Gastroesophageal sphincter (tissue), 4 donors: ENCODE data around the gene MMP20. TPM values are rescaled to one million over a fixed set of nuclear protein-coding genes. Genes with fewer than 3 reads are reported as not detected.

Experiments
- ATAC-seq: fragments of 150-250 bp; one replicate; pipeline ENCODE4 v1.9.1; 2016; ENCODE audit warnings: mild to moderate bottlenecking, moderate library complexity
- H3K27ac ChIP-seq, 4 donors: fragments of 200-600 bp; sonication (generic) in 3 of 4; 1 replicate in 3 of 4; 2 replicates in 1 of 4; pipeline ENCODE4 v1.5.1; 2016 to 2019
- H3K27me3 ChIP-seq: fragments of 200-600 bp; sonication (generic); one replicate; pipeline ENCODE4 v1.5.1; 2019
- H3K36me3 ChIP-seq, 2 donors: fragments of 200-600 bp; sonication (generic); one replicate each; pipeline ENCODE4 v1.5.1; 2019; ENCODE audit warnings: control low read depth in 1 of 2
- H3K4me1 ChIP-seq, 3 donors: fragments of 200-600 bp; sonication (generic); 1 replicate in 2 of 3; 2 replicates in 1 of 3; pipeline ENCODE4 v1.5.1; 2016 to 2019; ENCODE audit warnings: control low read depth in 2 of 3
- H3K4me3 ChIP-seq, 2 donors: fragments of 200-600 bp; sonication (generic); one replicate each; pipeline ENCODE4 v1.5.1; 2019; ENCODE audit warnings: mild to moderate bottlenecking in 1 of 2, moderate library complexity in 1 of 2
- H3K9me3 ChIP-seq, 3 donors: fragments of 200-600 bp; sonication (generic); one replicate each; pipeline ENCODE4 v1.5.1; 2017 to 2019; ENCODE audit warnings: control low read depth in 2 of 3
- EP300 ChIP-seq: sonication (generic); formaldehyde crosslinking; IDR thresholded peaks from one replicate; pipeline ENCODE4 v1.6.1; 2017; ENCODE audit warnings: antibody characterized with exemption, mild to moderate bottlenecking
- POLR2A ChIP-seq, 2 donors: fragments of 450-650 bp; IDR thresholded peaks; one replicate each; pipeline ENCODE4 v1.6.1; 2017; ENCODE audit warnings: antibody characterized with exemption in 2 of 2, mild to moderate bottlenecking in 2 of 2, moderate library complexity in 1 of 2
- POLR2AphosphoS5 ChIP-seq: sonication (generic); formaldehyde crosslinking; IDR thresholded peaks from one replicate; pipeline ENCODE4 v1.6.1; 2017; ENCODE audit warnings: antibody characterized with exemption
- WGBS, 2 donors: methylation state at CpG; one replicate each; pipeline ENCODE4 v1.1.5; 2018; ENCODE audit warnings: low coverage in 1 of 2; 5-methylcytosine and 5-hydroxymethylcytosine counted together
- total RNA-seq, 4 donors: library from RNA; depleted of rRNA; stranded (reverse); fragments of >200 nt; gene quantifications; one replicate each; pipeline ENCODE4 v1.1.0, GENCODE V29; 2016
- TF ChIP-seq, protein P1 (sequence below), 4 experiments: fragments of 200-600 bp in 2 of 4; fragments of 450-650 bp in 2 of 4; sonication (generic) in 1 of 4; IDR thresholded peaks; one replicate each; pipeline ENCODE4 v1.5.1; 2017 to 2019; ENCODE audit warnings: antibody characterized with exemption in 4 of 4, mild to moderate bottlenecking in 2 of 4, moderate library complexity in 2 of 4

Gene MMP20
- total RNA-seq, 4 donors from 2014 or later = not detected

DNA sequence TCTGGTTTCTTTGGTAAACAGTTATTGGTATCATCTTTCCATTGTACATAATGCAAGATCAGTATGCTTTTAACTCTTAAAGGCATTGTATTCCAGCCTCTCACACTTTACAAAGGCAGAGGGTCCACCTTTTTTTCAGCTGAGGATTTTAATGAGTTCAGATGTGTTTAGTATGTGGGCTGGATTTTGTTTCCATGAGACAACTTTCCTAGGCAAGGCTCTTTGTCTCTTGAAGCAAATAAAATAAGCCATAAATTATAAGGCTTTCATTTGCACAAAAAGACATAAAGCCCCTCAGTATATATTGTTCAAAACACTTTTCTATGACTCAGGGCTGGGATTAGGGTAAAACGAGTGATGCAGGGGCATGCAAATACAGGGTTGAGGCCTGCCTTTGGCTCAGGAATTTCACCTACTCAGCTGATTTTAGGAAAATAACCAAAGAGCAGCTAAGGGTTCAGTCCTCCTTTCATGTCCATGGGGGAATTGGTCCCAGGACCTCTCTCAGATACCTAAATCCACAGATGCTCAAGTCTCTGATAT, 7.6 kb downstream of the MMP20 start:
- no peak overlapping the region for H3K4me3 ChIP-seq
- H3K9me3 ChIP-seq = no peaks in the 10 kb centered on the region
- ATAC-seq = no peak
- no peaks in the 10 kb centered on the region for H3K36me3 ChIP-seq
- no peaks in the 10 kb centered on the region for H3K4me1 ChIP-seq
- H3K27ac ChIP-seq = no peak overlapping the region
- no peaks in the 10 kb centered on the region for H3K27me3 ChIP-seq
- WGBS, 2 donors = 64 to 86% methylated on average over 1 of the region's 1 CpG
- TF ChIP-seq EP300 = no peak
- no peak for TF ChIP-seq POLR2AphosphoS5
- no peak for TF ChIP-seq POLR2A (IDR thresholded peaks at IDR 0.05)
- TF ChIP-seq, protein P1, sequence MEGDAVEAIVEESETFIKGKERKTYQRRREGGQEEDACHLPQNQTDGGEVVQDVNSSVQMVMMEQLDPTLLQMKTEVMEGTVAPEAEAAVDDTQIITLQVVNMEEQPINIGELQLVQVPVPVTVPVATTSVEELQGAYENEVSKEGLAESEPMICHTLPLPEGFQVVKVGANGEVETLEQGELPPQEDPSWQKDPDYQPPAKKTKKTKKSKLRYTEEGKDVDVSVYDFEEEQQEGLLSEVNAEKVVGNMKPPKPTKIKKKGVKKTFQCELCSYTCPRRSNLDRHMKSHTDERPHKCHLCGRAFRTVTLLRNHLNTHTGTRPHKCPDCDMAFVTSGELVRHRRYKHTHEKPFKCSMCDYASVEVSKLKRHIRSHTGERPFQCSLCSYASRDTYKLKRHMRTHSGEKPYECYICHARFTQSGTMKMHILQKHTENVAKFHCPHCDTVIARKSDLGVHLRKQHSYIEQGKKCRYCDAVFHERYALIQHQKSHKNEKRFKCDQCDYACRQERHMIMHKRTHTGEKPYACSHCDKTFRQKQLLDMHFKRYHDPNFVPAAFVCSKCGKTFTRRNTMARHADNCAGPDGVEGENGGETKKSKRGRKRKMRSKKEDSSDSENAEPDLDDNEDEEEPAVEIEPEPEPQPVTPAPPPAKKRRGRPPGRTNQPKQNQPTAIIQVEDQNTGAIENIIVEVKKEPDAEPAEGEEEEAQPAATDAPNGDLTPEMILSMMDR (IDR thresholded peaks at IDR 0.05) = no peak

DNA sequence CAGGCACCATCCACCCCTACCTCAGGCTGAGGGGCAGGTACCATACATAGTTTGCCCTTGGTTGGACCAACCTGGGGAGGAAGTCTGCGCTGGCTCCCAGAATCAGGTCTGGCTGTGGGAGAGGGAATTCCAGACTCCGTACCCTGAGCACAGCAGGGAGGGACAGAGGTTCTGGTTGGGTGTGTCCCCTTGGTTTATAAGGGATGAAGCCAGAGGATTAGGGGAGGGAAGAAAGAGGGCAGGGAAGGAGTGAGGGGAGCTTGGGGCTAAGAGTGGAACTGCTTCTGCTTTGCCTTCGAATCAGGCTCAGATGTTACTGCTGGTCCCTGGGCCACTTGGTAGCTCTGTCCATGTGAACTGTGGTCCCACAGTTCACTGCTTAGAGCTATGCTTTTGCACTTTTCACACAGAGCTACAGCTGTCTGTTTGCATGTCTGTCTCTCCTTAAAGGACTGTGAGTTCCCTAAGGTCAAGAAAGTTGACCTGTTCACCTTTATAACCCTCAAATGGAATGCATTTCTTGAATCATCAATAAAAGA, 9.2 kb downstream of the MMP20 start:
- no peak for ATAC-seq

DNA sequence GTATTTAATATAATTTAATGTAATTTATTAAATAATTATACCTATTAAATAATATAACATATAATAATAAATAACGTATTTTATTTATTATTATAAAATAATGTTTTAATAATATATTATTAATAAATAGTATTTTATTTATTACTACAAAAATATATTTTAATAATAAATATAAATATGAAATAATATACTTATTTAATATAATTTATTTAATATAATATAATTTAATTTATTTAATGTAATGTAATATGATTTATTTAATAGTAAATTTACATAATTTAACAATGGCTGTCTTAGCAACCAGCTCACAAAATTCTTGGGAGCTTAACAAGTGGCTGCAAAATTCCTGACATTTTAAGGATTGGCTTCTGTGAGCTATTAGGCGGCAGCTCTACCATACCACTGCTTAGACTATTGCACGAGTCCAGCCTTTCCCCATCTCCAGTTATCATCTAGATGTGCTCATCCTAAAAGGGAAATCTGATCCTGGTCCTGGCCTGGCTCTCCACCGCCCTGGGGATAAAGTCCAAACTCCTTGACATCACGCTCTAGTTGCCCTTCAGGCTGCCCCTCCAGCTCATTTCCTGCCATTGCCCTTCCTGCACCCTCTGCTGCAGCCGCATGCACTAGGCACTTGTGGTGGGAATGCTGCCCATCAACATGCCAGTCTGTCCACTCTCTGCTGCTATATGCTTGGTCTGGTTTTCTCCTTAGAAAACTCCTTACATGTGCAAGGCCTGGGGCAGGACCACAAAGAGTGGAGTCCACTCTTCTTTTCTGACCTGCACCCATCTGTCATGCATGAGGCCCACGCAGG, 9.8 kb downstream of the MMP20 start:
- no peaks in the 10 kb centered on the region for H3K27me3 ChIP-seq
- WGBS, 2 donors = 70 to 85% methylated on average over 2 to 5 of the region's 7 CpGs

More for the DNA sequence above, 9.2 kb downstream of the MMP20 start:
- TF ChIP-seq, protein P1 (IDR thresholded peaks at IDR 0.05) = no peak
- TF ChIP-seq POLR2AphosphoS5 (no peak), POLR2A (IDR thresholded peaks at IDR 0.05) (no peak), EP300 (no peak)
- Histone ChIP-seq H3K4me1 (no peaks in the 10 kb centered on the region), H3K27me3 (no peaks in the 10 kb centered on the region), H3K27ac (no peak overlapping the region), H3K4me3 (no peak overlapping the region), H3K9me3 (no peaks in the 10 kb centered on the region), H3K36me3 (no peaks in the 10 kb centered on the region)
- 67 to 100% methylated on average over 1 of the region's 3 CpGs for WGBS, 2 donors

DNA sequence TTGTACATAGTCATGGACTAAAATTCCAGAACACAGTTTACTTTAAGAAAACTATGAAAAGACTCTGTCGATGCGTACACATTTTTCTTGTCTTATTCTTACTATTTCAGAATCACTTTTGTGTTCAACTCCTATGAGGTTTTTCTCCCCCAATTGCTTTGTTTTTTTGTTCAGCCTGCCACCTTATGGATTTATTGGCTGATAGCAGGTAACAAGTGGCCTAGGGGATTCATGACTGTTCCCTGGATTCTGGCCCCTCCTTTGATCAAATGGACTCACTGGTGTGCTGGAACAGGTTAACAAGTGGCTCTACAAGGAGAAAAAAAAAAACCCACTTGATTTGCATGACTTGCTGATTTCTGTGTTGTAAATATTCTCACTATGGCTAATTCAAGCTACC, 10.6 kb downstream of the MMP20 start:
- Histone ChIP-seq H3K4me3 (no peak overlapping the region), H3K4me1 (no peaks in the 10 kb centered on the region), H3K27ac (no peak overlapping the region), H3K36me3 (no peaks in the 10 kb centered on the region), H3K9me3 (no peaks in the 10 kb centered on the region), H3K27me3 (no peaks in the 10 kb centered on the region)
- WGBS, 2 donors = 81% methylated on average over 2 of the region's 2 CpGs; no CpG with 5 or more reads in 1 of the 2 donors
- ATAC-seq = no peak
- TF ChIP-seq POLR2A (IDR thresholded peaks at IDR 0.05) = no peak
- TF ChIP-seq POLR2AphosphoS5 = no peak
- no peak for TF ChIP-seq EP300
- TF ChIP-seq, protein P1 (IDR thresholded peaks at IDR 0.05) = no peak

More for the DNA sequence above, 9.8 kb downstream of the MMP20 start:
- H3K4me1 ChIP-seq = no peaks in the 10 kb centered on the region
- no peak for TF ChIP-seq EP300
- TF ChIP-seq POLR2A (IDR thresholded peaks at IDR 0.05) = no peak
- no peak for TF ChIP-seq POLR2AphosphoS5
- TF ChIP-seq, protein P1 (IDR thresholded peaks at IDR 0.05) = no peak
- no peak for ATAC-seq
- H3K4me3 ChIP-seq = no peak overlapping the region
- H3K27ac ChIP-seq = no peak overlapping the region
- H3K9me3 ChIP-seq = no peaks in the 10 kb centered on the region
- H3K36me3 ChIP-seq = no peaks in the 10 kb centered on the region
